BLaER1 treated with 17β-estradiol and CSF1 and Interleukin-3, amounts not matched to agents 10 nM and 100 nM (cell line): ENCODE results near the gene CD2.

Source experiments
- H3K27ac ChIP-seq, 11 experiments: shearing (Covaris generic); formaldehyde crosslinking; 2 replicates each; pipeline ENCODE4 v1.8.1; 2022
- H3K27me3 ChIP-seq, 11 experiments: shearing (Covaris generic); formaldehyde crosslinking; 2 replicates each; pipeline ENCODE4 v1.8.1; 2022
- H3K36me3 ChIP-seq, 11 experiments: shearing (Covaris generic); formaldehyde crosslinking; 2 replicates each; pipeline ENCODE4 v1.8.1; 2022
- H3K4me1 ChIP-seq, 10 experiments: shearing (Covaris generic); formaldehyde crosslinking; 2 replicates each; pipeline ENCODE4 v1.8.1; 2022
- H3K4me2 ChIP-seq, 11 experiments: shearing (Covaris generic); formaldehyde crosslinking; 2 replicates each; pipeline ENCODE4 v1.8.1; 2022
- H3K4me3 ChIP-seq, 10 experiments: shearing (Covaris generic); formaldehyde crosslinking; 2 replicates each; pipeline ENCODE4 v1.8.1; 2022
- H3K9ac ChIP-seq, 11 experiments: shearing (Covaris generic); formaldehyde crosslinking; 2 replicates each; pipeline ENCODE4 v1.8.1; 2022
- H3K9me3 ChIP-seq, 11 experiments: shearing (Covaris generic); formaldehyde crosslinking; replicated peaks in 1 of 11; 2 replicates each; pipeline ENCODE4 v1.8.1; 2022
- H4K20me1 ChIP-seq, 11 experiments: shearing (Covaris generic); formaldehyde crosslinking; 2 replicates each; pipeline ENCODE4 v1.8.1; 2022
- Cebpa-rat ChIP-seq, 11 experiments: shearing (Covaris generic); IDR thresholded peaks; 2 replicates each; pipeline ENCODE4 v1.8.1; 2022

The CD2 gene

GRCh38 chr1:116807394-116808199 lies 53.4 kb downstream of the CD2 start:
- H3K27ac ChIP-seq = no peak overlapping the region
- no peaks in the 10 kb centered on the region for H4K20me1 ChIP-seq
- H3K36me3 ChIP-seq = no peaks in the 10 kb centered on the region
- no peak overlapping the region for H3K4me3 ChIP-seq
- peaks cover 0 to 17% (median 7%) of the 10 kb centered on the region in 10 experiments; a peak in 10 of 20 replicates for H3K4me1 ChIP-seq
- TF ChIP-seq Cebpa-rat (IDR thresholded peaks at IDR 0.05) = no peak
- peak overlapping the region in 9 of 11 experiments; percentile 0 to 37 (median 19); a peak in 8 of 22 replicates for H3K4me2 ChIP-seq
- H3K27me3 ChIP-seq = no peaks in the 10 kb centered on the region
- no peak overlapping the region for H3K9ac ChIP-seq
- peaks cover 16 to 21% (median 19%) of the 10 kb centered on the region in 11 experiments for H3K9me3 ChIP-seq

- Histone ChIP-seq H3K9ac (no peak overlapping the region), H3K4me3 (no peak overlapping the region), H3K27ac (no peak overlapping the region), H4K20me1 (no peaks in the 10 kb centered on the region), H3K9me3 (peaks cover 23 to 28% (median 26%) of the 10 kb centered on the region in 11 experiments), H3K36me3 (no peaks in the 10 kb centered on the region), H3K4me1 (peaks cover 0 to 17% (median 7%) of the 10 kb centered on the region in 10 experiments; a peak in 10 of 20 replicates), H3K4me2 (peak overlapping the region in 5 of 11 experiments; percentile 19 to 37 (median 34); a peak in 7 of 22 replicates), H3K27me3 (no peaks in the 10 kb centered on the region)
- no peak for TF ChIP-seq Cebpa-rat (IDR thresholded peaks at IDR 0.05)
Observed at GRCh38 chr1:116808200-116808847, 54.1 kb downstream of the CD2 start.

- H3K4me3 ChIP-seq = no peak overlapping the region
- no peak for TF ChIP-seq Cebpa-rat (IDR thresholded peaks at IDR 0.05)
- H3K9me3 ChIP-seq = peaks cover 30 to 35% (median 32%) of the 10 kb centered on the region in 11 experiments
- no peak overlapping the region for H3K4me2 ChIP-seq
- no peaks in the 10 kb centered on the region for H3K36me3 ChIP-seq
- peaks cover 0 to 17% (median 7%) of the 10 kb centered on the region in 10 experiments; a peak in 10 of 20 replicates for H3K4me1 ChIP-seq
- no peaks in the 10 kb centered on the region for H3K27me3 ChIP-seq
- H3K27ac ChIP-seq = no peak overlapping the region
- no peak overlapping the region for H3K9ac ChIP-seq
- no peaks in the 10 kb centered on the region for H4K20me1 ChIP-seq
Observed at GRCh38 chr1:116808848-116809508, 54.7 kb downstream of the CD2 start.

DNA sequence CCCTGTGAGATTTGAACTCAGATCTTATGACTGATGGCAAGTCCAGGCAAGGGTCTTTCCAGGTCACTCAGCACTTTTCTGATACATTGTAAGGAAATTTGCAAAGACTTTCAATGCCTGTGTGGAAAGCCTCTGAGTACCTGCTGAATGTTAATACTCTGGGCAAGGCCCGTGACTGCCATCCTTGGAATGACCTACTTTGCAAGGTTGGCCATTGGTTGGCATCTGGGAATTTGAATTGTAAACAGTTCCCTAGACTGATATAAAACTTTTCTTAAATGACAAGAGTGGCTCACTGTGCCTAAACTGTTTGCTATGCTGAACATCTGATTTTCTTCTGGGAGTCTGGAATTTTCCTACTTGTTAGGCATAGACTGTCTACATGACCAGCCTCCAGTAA lies 57.1 kb downstream of the CD2 start:
- Histone ChIP-seq H3K9me3 (peaks cover 30 to 39% (median 33%) of the 10 kb centered on the region in 11 experiments), H4K20me1 (no peaks in the 10 kb centered on the region), H3K4me2 (no peak overlapping the region), H3K27ac (no peak overlapping the region), H3K4me3 (no peak overlapping the region), H3K9ac (no peak overlapping the region), H3K4me1 (peaks cover 10 to 19% (median 12%) of the 10 kb centered on the region in 10 experiments; a peak in 18 of 20 replicates), H3K36me3 (no peaks in the 10 kb centered on the region), H3K27me3 (no peaks in the 10 kb centered on the region)
- no peak for TF ChIP-seq Cebpa-rat (IDR thresholded peaks at IDR 0.05)

GRCh38 chr1:116814926-116815723 lies 60.9 kb downstream of the CD2 start:
- peak overlapping the region in 1 of 11 experiments; percentile 3; a peak in 1 of 22 replicates for H3K4me2 ChIP-seq
- TF ChIP-seq Cebpa-rat (IDR thresholded peaks at IDR 0.05) = no peak
- no peak overlapping the region; a peak in 1 of 22 replicates for H3K9ac ChIP-seq
- H3K27me3 ChIP-seq = no peaks in the 10 kb centered on the region
- no peaks in the 10 kb centered on the region for H3K36me3 ChIP-seq
- H3K9me3 ChIP-seq = peaks cover 30 to 39% (median 33%) of the 10 kb centered on the region in 11 experiments
- H4K20me1 ChIP-seq = no peaks in the 10 kb centered on the region
- H3K27ac ChIP-seq = peak overlapping the region in 4 of 11 experiments; percentile 26 to 82 (median 66); a peak in 6 of 22 replicates
- peaks cover 5 to 42% (median 30%) of the 10 kb centered on the region in 10 experiments for H3K4me1 ChIP-seq
- no peak overlapping the region for H3K4me3 ChIP-seq

- TF ChIP-seq Cebpa-rat (IDR thresholded peaks at IDR 0.05) = no peak
- Histone ChIP-seq H3K36me3 (no peaks in the 10 kb centered on the region), H3K4me2 (peak overlapping the region in 6 of 11 experiments; percentile 4 to 78 (median 67); a peak in 7 of 22 replicates), H3K27me3 (no peaks in the 10 kb centered on the region), H3K27ac (peak overlapping the region in 5 of 11 experiments; percentile 49 to 82 (median 70); a peak in 6 of 22 replicates), H3K4me3 (no peak overlapping the region), H4K20me1 (no peaks in the 10 kb centered on the region), H3K4me1 (peaks cover 5 to 42% (median 30%) of the 10 kb centered on the region in 10 experiments), H3K9me3 (peaks cover 14 to 18% (median 15%) of the 10 kb centered on the region in 11 experiments), H3K9ac (no peak overlapping the region)
Observed at GRCh38 chr1:116817582-116818064, 63.4 kb downstream of the CD2 start.
